ENCODE data around the gene STK11. TPM values are rescaled to one million over a fixed set of nuclear protein-coding genes. Genes with fewer than 3 reads are reported as not detected.

Gene STK11
- total RNA-seq, 1 donor from 2014 or later: 61.6 TPM

GRCh38 chr19:1156830-1157615, 48.6 kb upstream of the STK11 start:
- H3K27ac Mint-ChIP-seq (ENCODE audit: unreplicated experiment): no peak overlapping the region
- no peak overlapping the region for H3K9ac ChIP-seq (ENCODE audit: low read length)
- H3K9me3 Mint-ChIP-seq (ENCODE audit: unreplicated experiment): no peaks in the 10 kb centered on the region
- H3K4me3 Mint-ChIP-seq (ENCODE audit: unreplicated experiment): no peak overlapping the region
- H3K36me3 ChIP-seq (ENCODE audit: insufficient read depth, low read length): no peaks in the 10 kb centered on the region
- H2AFZ ChIP-seq (ENCODE audit: low read depth, low read length): no peak overlapping the region
- peaks cover 4% of the 10 kb centered on the region for H3K4me1 Mint-ChIP-seq (ENCODE audit: low read depth, unreplicated experiment)
- H3K27me3 Mint-ChIP-seq (ENCODE audit: low read depth, unreplicated experiment): no peaks in the 10 kb centered on the region
- FAIRE-seq (no peak), DNase-seq (ENCODE audit: low read depth) (no peak)
- TF ChIP-seq EZH2 (IDR thresholded peaks at IDR 0.05; ENCODE audit: insufficient read depth, low read length) (no peak), CTCF (IDR thresholded peaks at IDR 0.05; ENCODE audit: insufficient read depth, low read depth, low read length) (no peak)
- no peaks in the 10 kb centered on the region for H3K9me3 ChIP-seq (ENCODE audit: insufficient read depth, low read depth, low read length)
- H3K36me3 Mint-ChIP-seq (ENCODE audit: low read depth, unreplicated experiment): peaks cover 2% of the 10 kb centered on the region
- no peaks in the 10 kb centered on the region for H3K27me3 ChIP-seq (ENCODE audit: insufficient read depth, low read length)
- peaks cover 46% of the 10 kb centered on the region for H4K20me1 ChIP-seq (ENCODE audit: insufficient read depth, low read length)
- no peak overlapping the region for H3K4me2 ChIP-seq (ENCODE audit: low read length)
- H3K4me1 ChIP-seq (ENCODE audit: insufficient read depth, low read length): peaks cover 11% of the 10 kb centered on the region
- H3K79me2 ChIP-seq (ENCODE audit: insufficient read depth, low read length): peaks cover 45% of the 10 kb centered on the region
- H3K27ac ChIP-seq (ENCODE audit: low read depth, low read length): no peak overlapping the region
- H3K4me3 ChIP-seq (ENCODE audit: insufficient read depth, low read depth, low read length): no peak overlapping the region

GRCh38 chr19:1157931-1158884, 47.4 kb upstream of the STK11 start:
- H3K4me3 ChIP-seq (ENCODE audit: insufficient read depth, low read depth, low read length): no peak overlapping the region
- peaks cover 11% of the 10 kb centered on the region for H3K4me1 ChIP-seq (ENCODE audit: insufficient read depth, low read length)
- H3K36me3 Mint-ChIP-seq (ENCODE audit: low read depth, unreplicated experiment): peaks cover 2% of the 10 kb centered on the region
- no peaks in the 10 kb centered on the region for H3K9me3 ChIP-seq (ENCODE audit: insufficient read depth, low read depth, low read length)
- peaks cover 51% of the 10 kb centered on the region for H4K20me1 ChIP-seq (ENCODE audit: insufficient read depth, low read length)
- no peak overlapping the region for H3K27ac Mint-ChIP-seq (ENCODE audit: unreplicated experiment)
- H3K4me1 Mint-ChIP-seq (ENCODE audit: low read depth, unreplicated experiment): peaks cover 4% of the 10 kb centered on the region
- H3K4me3 Mint-ChIP-seq (ENCODE audit: unreplicated experiment): no peak overlapping the region
- no peaks in the 10 kb centered on the region for H3K27me3 Mint-ChIP-seq (ENCODE audit: low read depth, unreplicated experiment)
- no peak overlapping the region for H3K4me2 ChIP-seq (ENCODE audit: low read length)
- no peak overlapping the region for H3K27ac ChIP-seq (ENCODE audit: low read depth, low read length)
- no peak for DNase-seq (ENCODE audit: low read depth)
- no peaks in the 10 kb centered on the region for H3K36me3 ChIP-seq (ENCODE audit: insufficient read depth, low read length)
- H3K27me3 ChIP-seq (ENCODE audit: insufficient read depth, low read length): no peaks in the 10 kb centered on the region
- no peak overlapping the region for H3K9ac ChIP-seq (ENCODE audit: low read length)
- FAIRE-seq: no peak
- H3K9me3 Mint-ChIP-seq (ENCODE audit: unreplicated experiment): no peaks in the 10 kb centered on the region
- no peak overlapping the region for H2AFZ ChIP-seq (ENCODE audit: low read depth, low read length)
- TF ChIP-seq EZH2 (IDR thresholded peaks at IDR 0.05; ENCODE audit: insufficient read depth, low read length): no peak
- TF ChIP-seq CTCF (IDR thresholded peaks at IDR 0.05; ENCODE audit: insufficient read depth, low read depth, low read length): no peak
- H3K79me2 ChIP-seq (ENCODE audit: insufficient read depth, low read length): peaks cover 54% of the 10 kb centered on the region
